ENCODE data around the gene KLHL6.

KLHL6 gene, protein sequence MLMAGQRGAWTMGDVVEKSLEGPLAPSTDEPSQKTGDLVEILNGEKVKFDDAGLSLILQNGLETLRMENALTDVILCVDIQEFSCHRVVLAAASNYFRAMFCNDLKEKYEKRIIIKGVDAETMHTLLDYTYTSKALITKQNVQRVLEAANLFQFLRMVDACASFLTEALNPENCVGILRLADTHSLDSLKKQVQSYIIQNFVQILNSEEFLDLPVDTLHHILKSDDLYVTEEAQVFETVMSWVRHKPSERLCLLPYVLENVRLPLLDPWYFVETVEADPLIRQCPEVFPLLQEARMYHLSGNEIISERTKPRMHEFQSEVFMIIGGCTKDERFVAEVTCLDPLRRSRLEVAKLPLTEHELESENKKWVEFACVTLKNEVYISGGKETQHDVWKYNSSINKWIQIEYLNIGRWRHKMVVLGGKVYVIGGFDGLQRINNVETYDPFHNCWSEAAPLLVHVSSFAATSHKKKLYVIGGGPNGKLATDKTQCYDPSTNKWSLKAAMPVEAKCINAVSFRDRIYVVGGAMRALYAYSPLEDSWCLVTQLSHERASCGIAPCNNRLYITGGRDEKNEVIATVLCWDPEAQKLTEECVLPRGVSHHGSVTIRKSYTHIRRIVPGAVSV

GRCh38 chr3:183555541-183556081 lies at the start of gene KLHL6:
KLHL6 (minus strand) TSS chr3:183555706; CDS start chr3:183555653, 53 bp downstream.
- no peak within 1 kb of the TSS for H3K9ac ChIP-seq (ENCODE audit: low read length)
- H3K4me3 ChIP-seq (ENCODE audit: low read length): no peak within 1 kb of the TSS
- no peaks in the 10 kb centered on the region for H3K27me3 ChIP-seq (ENCODE audit: control insufficient read depth, insufficient read depth, low read length)
- no peak within 1 kb of the TSS for H3K27ac ChIP-seq (ENCODE audit: low read length)
- H3K36me3 ChIP-seq (ENCODE audit: control insufficient read depth, low read depth, low read length): no peaks in the 10 kb centered on the region
- H3K4me1 ChIP-seq (ENCODE audit: control insufficient read depth, low read depth, low read length): peaks cover 15% of the 10 kb centered on the region
- H3K9me3 ChIP-seq (ENCODE audit: control insufficient read depth, low read depth, low read length): no peaks in the 10 kb centered on the region

- Histone ChIP-seq H3K27me3 (ENCODE audit: control insufficient read depth, insufficient read depth, low read length) (no peaks in the 10 kb centered on the region), H3K9me3 (ENCODE audit: control insufficient read depth, low read depth, low read length) (peaks cover 7% of the 10 kb centered on the region), H3K4me1 (ENCODE audit: control insufficient read depth, low read depth, low read length) (no peaks in the 10 kb centered on the region), H3K4me3 (ENCODE audit: low read length) (no peak overlapping the region), H3K9ac (ENCODE audit: low read length) (no peak overlapping the region), H3K36me3 (ENCODE audit: control insufficient read depth, low read depth, low read length) (no peaks in the 10 kb centered on the region), H3K27ac (ENCODE audit: low read length) (no peak overlapping the region)
Observed at GRCh38 chr3:183597959-183598358, 42.5 kb upstream of the KLHL6 start.

GRCh38 chr3:183594636-183595035 lies 39.1 kb upstream of the KLHL6 start:
- no peak overlapping the region for H3K4me3 ChIP-seq (ENCODE audit: low read length)
- no peak overlapping the region for H3K9ac ChIP-seq (ENCODE audit: low read length)
- H3K4me1 ChIP-seq (ENCODE audit: control insufficient read depth, low read depth, low read length): peaks cover 23% of the 10 kb centered on the region
- peaks cover 7% of the 10 kb centered on the region for H3K9me3 ChIP-seq (ENCODE audit: control insufficient read depth, low read depth, low read length)
- H3K27ac ChIP-seq (ENCODE audit: low read length): no peak overlapping the region
- no peaks in the 10 kb centered on the region for H3K36me3 ChIP-seq (ENCODE audit: control insufficient read depth, low read depth, low read length)
- H3K27me3 ChIP-seq (ENCODE audit: control insufficient read depth, insufficient read depth, low read length): no peaks in the 10 kb centered on the region

DNA sequence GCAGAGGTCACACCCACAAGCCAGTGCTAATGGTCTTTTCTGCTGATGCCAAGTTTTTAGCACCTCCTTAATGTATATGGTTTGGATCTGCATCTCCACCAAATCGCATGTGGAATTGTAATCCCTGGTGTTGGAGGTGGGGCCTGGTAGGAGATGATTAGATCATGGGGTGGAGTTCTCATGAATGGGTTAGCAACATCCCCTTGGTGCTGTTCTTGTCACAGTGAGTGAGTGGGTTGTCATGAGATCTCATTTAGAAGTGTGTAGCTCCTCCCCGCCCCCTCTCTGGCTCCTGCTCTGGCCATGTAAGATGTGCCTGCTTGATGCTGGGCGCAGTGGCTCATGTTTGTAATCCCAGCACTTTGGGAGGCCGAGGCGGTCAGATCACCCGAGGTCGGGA lies 37.3 kb upstream of the KLHL6 start:
- H3K4me1 ChIP-seq (ENCODE audit: control insufficient read depth, low read depth, low read length): peaks cover 23% of the 10 kb centered on the region
- no peak overlapping the region for H3K4me3 ChIP-seq (ENCODE audit: low read length)
- H3K27me3 ChIP-seq (ENCODE audit: control insufficient read depth, insufficient read depth, low read length): no peaks in the 10 kb centered on the region
- H3K9me3 ChIP-seq (ENCODE audit: control insufficient read depth, low read depth, low read length): peaks cover 4% of the 10 kb centered on the region
- no peak overlapping the region for H3K27ac ChIP-seq (ENCODE audit: low read length)
- H3K9ac ChIP-seq (ENCODE audit: low read length): no peak overlapping the region
- H3K36me3 ChIP-seq (ENCODE audit: control insufficient read depth, low read depth, low read length): no peaks in the 10 kb centered on the region

DNA sequence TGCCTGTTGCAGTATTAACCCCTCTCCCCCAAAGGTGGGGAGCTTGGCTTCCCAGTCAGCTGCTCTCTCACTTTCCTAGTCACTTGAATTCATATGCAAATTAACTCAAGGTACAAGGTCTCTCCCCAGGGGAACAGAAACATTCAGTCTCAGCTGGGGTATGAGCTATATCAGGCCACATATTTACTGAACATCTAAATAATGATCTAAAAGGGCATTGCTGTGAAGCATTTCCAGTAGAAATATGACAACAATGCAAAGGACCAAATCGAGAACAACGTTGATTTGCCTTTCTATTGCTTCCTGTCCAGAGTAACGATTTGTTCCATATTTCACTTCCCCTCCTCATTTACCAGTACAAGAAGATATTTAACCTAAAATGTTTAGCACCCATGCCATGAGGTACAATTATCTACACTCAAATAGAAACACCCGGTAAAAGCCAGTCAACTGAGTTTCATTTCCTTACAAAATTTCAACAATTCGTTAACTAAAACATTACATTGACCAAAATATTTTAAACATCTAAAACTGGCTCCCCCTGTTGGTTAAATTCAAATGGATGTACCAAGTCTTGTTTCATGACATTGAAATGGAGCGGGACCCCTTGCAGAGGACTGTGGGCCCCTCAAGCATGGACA lies 36.5 kb upstream of the KLHL6 start:
- Histone ChIP-seq H3K27ac (ENCODE audit: low read length) (no peak overlapping the region), H3K4me1 (ENCODE audit: control insufficient read depth, low read depth, low read length) (peaks cover 23% of the 10 kb centered on the region), H3K36me3 (ENCODE audit: control insufficient read depth, low read depth, low read length) (no peaks in the 10 kb centered on the region), H3K9ac (ENCODE audit: low read length) (no peak overlapping the region), H3K27me3 (ENCODE audit: control insufficient read depth, insufficient read depth, low read length) (no peaks in the 10 kb centered on the region), H3K4me3 (ENCODE audit: low read length) (no peak overlapping the region), H3K9me3 (ENCODE audit: control insufficient read depth, low read depth, low read length) (no peaks in the 10 kb centered on the region)

GRCh38 chr3:183590442-183590841 lies 34.9 kb upstream of the KLHL6 start:
- H3K27me3 ChIP-seq (ENCODE audit: control insufficient read depth, insufficient read depth, low read length): no peaks in the 10 kb centered on the region
- no peak overlapping the region for H3K27ac ChIP-seq (ENCODE audit: low read length)
- H3K36me3 ChIP-seq (ENCODE audit: control insufficient read depth, low read depth, low read length): no peaks in the 10 kb centered on the region
- H3K9me3 ChIP-seq (ENCODE audit: control insufficient read depth, low read depth, low read length): no peaks in the 10 kb centered on the region
- no peak overlapping the region for H3K4me3 ChIP-seq (ENCODE audit: low read length)
- peaks cover 23% of the 10 kb centered on the region for H3K4me1 ChIP-seq (ENCODE audit: control insufficient read depth, low read depth, low read length)
- no peak overlapping the region for H3K9ac ChIP-seq (ENCODE audit: low read length)

- peaks cover 21% of the 10 kb centered on the region for H3K4me1 ChIP-seq (ENCODE audit: control insufficient read depth, low read depth, low read length)
- H3K27me3 ChIP-seq (ENCODE audit: control insufficient read depth, insufficient read depth, low read length): no peaks in the 10 kb centered on the region
- H3K36me3 ChIP-seq (ENCODE audit: control insufficient read depth, low read depth, low read length): no peaks in the 10 kb centered on the region
- no peak overlapping the region for H3K27ac ChIP-seq (ENCODE audit: low read length)
- no peaks in the 10 kb centered on the region for H3K9me3 ChIP-seq (ENCODE audit: control insufficient read depth, low read depth, low read length)
- no peak overlapping the region for H3K4me3 ChIP-seq (ENCODE audit: low read length)
- no peak overlapping the region for H3K9ac ChIP-seq (ENCODE audit: low read length)
Observed at GRCh38 chr3:183587336-183587735, 31.8 kb upstream of the KLHL6 start.

- peaks cover 12% of the 10 kb centered on the region for H3K4me1 ChIP-seq (ENCODE audit: control insufficient read depth, low read depth, low read length)
- no peak overlapping the region for H3K27ac ChIP-seq (ENCODE audit: low read length)
- H3K36me3 ChIP-seq (ENCODE audit: control insufficient read depth, low read depth, low read length): no peaks in the 10 kb centered on the region
- no peak overlapping the region for H3K9ac ChIP-seq (ENCODE audit: low read length)
- H3K9me3 ChIP-seq (ENCODE audit: control insufficient read depth, low read depth, low read length): no peaks in the 10 kb centered on the region
- H3K27me3 ChIP-seq (ENCODE audit: control insufficient read depth, insufficient read depth, low read length): no peaks in the 10 kb centered on the region
- H3K4me3 ChIP-seq (ENCODE audit: low read length): no peak overlapping the region
Observed at GRCh38 chr3:183586477-183586876, 31.0 kb upstream of the KLHL6 start.

DNA sequence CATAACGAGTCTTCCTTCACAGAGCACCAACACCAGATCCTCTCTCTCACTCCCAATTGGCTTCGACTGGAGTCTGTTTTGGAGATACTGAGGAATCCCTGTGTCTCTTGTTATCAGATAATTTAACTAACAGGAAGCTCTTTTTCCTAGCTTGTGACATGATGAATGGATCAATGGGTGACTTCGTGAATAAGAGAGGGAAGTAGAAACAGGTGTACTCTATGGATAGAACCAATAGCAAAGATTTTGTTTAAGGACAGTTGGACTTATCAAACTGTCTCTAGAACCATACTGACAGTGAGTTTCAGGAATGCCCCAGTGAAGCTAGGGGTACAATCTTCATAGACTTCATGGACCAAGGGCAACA lies 29.4 kb upstream of the KLHL6 start:
- Histone ChIP-seq H3K27ac (ENCODE audit: low read length) (no peak overlapping the region), H3K36me3 (ENCODE audit: control insufficient read depth, low read depth, low read length) (no peaks in the 10 kb centered on the region), H3K9me3 (ENCODE audit: control insufficient read depth, low read depth, low read length) (no peaks in the 10 kb centered on the region), H3K9ac (ENCODE audit: low read length) (no peak overlapping the region), H3K27me3 (ENCODE audit: control insufficient read depth, insufficient read depth, low read length) (no peaks in the 10 kb centered on the region), H3K4me1 (ENCODE audit: control insufficient read depth, low read depth, low read length) (peaks cover 3% of the 10 kb centered on the region), H3K4me3 (ENCODE audit: low read length) (no peak overlapping the region)

DNA sequence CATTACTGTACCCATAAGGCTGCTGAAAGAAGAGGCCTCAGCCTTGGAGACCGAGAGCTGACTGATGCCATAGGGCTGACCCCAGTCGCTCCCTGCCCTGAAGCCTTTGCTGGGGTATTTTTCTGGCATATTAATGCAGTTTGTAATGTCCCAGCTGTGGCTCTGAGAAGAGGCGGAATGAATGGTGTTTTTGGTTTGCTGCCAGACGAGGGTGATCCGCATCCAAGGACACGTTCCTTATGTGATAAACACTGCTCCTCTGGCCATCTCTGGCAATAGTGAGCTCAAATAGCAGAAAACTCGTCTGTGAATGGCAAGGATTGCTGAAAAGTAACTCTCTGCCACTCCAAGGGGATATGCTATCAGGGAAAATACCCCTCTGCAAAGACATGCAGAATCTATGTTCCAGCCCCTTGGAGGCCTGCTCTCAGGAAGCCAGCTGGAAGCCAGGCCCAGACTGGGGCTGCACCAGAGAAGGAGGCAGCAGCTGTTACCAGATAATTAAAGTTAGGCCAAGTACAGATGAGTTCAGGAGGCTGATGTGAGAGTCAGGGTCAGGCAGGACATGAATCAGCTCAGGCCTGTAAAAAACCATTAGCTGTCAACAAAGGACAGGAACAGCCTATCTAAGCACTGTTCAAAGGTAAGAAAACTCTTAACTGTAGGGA lies 28.9 kb upstream of the KLHL6 start:
- Histone ChIP-seq H3K9me3 (ENCODE audit: control insufficient read depth, low read depth, low read length) (no peaks in the 10 kb centered on the region), H3K27me3 (ENCODE audit: control insufficient read depth, insufficient read depth, low read length) (no peaks in the 10 kb centered on the region), H3K36me3 (ENCODE audit: control insufficient read depth, low read depth, low read length) (no peaks in the 10 kb centered on the region), H3K4me3 (ENCODE audit: low read length) (no peak overlapping the region), H3K4me1 (ENCODE audit: control insufficient read depth, low read depth, low read length) (peaks cover 3% of the 10 kb centered on the region), H3K27ac (ENCODE audit: low read length) (no peak overlapping the region), H3K9ac (ENCODE audit: low read length) (no peak overlapping the region)
